Left kidney (tissue), 2 donors: Measurements from ENCODE around the gene TMEM134. TPM values are rescaled to one million over a fixed set of nuclear protein-coding genes. Genes with fewer than 3 reads are reported as not detected.
"Not testable (repeated sequence)": the region's sequence is repeated elsewhere in the genome, so short reads cannot be mapped to it uniquely, and the experiment has no call there.

Source experiments
- DNase-seq: peaks from one replicate; pipeline ENCODE4 v3.0.0-alpha.2; 2013
- polyA plus RNA-seq: library from polyadenylated mRNA; unstranded; fragments of 120-200 nt; gene quantifications from one replicate; pipeline ENCODE4 v1.2.1, GENCODE V29; 2013; ENCODE audit not compliant: insufficient read length

The TMEM134 gene
- polyA plus RNA-seq, 1 donor, result 39.4 TPM

DNA sequence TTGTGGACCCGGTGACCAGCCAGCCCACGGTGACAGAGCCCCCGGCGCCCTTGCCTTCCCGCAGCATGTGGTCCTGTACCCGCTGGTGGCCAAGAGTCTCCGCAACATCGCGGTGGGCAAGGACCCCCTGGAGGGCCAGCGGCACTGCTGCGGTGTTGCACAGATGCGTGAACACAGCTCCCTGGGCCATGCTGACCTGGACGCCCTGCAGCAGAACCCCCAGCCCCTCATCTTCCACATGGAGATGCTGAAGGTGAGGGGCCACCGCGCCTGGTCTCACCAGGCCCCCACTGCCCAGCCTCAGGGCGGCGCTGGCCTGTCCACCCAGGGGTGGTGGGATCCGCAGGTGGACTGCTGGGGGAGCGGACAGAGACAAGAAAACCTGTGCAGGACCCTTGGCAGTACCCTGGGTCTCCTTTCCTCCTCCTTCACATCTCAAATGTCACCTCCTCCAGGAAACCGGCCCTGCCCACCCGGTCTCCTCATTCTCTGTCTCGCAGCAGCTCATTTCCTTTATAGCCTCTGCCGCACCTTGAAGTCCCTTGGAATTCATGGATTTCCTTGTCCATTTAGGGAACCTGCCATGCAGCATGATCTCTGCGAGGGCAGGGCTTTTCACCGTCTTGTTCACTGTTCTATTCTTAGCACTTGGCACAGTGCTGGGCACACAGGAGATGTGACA is 20.3 kb upstream of the TMEM134 start:
- DNase-seq, result no peak

DNA sequence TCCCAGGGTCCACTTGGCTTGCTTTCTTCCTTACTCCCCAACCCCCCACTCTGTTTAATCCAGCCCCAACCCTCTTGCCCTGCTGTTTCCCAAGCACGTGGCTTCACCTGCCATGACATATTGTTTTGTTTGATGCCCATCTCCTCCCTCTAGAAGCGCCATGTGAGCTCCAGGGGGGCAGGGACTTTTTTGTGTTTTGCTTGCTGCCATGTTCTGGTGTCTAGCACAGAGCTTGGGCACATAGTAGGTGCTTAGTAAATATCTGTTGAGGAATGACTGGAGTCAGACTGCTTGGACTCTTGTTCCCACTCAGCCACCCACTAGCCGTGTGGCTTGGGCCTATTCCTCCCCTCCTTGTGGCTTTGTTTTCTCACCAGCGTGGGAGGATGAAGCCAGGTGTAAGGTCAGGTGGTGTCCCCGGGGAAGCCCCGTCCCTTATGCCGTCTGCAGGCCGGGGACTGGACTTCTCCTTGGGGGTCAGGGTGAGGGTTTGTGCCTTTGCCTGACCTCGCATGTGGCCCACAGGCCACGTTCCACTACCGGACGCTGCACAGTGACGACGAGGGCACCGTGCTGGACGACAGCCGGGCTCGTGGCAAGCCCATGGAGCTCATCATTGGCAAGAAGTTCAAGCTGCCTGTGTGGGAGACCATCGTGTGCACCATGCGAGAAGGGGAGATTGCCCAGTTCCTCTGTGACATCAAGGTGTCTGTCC is 17.6 kb upstream of the TMEM134 start:
- DNase-seq, result no peak

DNA sequence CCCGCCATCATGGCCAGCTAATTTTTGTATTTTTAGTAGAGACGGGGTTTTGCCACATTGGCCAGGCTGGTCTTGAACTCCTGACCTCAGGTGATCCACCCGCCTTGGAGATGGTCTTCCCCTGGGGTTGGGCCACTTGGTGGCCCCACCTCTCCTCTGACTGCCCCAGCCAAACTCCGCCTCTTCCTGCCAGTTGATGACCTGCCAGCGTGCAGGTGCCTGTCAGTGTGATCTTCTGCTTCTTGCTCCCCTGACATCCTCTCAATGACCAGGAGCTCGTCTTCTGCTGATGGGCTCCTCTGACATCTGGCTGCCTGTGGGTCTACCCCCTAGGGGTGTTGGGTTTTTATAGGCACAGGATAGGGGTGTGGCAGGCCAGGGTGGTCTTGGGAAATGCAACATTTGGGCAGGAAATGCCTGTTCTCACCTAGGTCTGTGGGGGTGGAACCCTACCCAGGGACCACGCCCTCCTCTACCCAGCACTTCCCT is 16.9 kb upstream of the TMEM134 start:
- not testable (repeated sequence) for DNase-seq

DNA sequence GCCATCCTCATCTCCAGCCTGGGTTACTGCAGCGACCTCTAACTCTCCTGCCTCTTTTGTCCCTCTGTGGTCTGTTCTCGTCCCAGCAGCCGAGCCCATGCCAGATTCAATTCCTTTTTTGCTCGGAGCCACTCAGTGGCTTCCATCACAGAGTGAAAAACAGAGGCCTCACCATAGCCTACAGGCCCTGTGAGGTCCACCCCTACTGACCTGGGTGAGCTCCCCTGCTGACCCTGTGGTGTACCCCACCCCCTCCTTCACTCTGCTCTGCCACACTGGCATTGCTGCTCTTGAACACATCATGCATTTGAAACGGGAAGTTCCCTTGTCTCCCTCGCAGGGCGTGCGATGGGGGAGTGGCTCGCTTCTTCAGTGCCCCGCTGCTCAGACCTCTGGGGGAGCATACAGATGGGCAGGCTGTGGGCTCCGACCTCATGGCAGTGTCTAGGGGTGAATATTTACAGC is 15.8 kb upstream of the TMEM134 start:
- no peak for DNase-seq

DNA sequence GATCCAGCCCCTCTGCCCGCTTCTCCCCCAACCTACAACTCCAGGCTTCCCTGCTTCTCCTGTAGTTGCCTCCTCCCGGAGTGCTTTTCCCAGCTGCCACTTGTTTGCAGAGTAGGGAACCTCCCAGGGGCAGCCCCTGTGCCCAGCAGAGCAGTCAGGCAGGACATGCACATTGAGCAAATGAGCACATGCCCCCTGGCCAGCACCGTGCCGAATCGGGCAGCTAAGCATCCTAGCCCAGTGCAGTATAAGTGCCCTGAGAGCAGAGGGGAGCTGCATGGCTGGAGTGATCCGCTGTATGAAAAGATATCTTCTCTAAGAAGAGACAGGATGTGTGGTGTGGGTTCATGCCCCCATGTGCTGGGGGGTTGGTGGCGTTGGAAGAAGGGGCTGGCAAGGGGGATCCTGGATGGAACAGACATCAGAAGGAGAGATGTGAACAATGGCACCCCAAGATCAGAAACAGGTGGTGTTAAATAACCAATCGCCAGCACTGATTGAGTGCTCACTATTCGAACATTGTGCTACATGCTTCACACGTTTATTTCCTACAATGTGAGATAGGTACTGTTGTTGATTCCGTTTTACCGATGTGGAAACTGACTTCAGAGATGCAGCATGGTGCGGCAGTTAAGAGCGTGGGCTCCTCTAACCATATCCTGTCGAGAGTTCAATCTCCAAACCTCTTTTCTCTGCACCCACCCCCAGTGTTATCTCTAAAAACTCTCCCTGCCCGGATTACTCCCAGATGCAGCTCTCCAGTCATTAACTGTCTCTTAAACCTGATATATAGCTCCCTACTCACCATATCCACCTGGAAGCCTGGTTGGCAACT is 15.0 kb upstream of the TMEM134 start:
- DNase-seq, result no peak

DNA sequence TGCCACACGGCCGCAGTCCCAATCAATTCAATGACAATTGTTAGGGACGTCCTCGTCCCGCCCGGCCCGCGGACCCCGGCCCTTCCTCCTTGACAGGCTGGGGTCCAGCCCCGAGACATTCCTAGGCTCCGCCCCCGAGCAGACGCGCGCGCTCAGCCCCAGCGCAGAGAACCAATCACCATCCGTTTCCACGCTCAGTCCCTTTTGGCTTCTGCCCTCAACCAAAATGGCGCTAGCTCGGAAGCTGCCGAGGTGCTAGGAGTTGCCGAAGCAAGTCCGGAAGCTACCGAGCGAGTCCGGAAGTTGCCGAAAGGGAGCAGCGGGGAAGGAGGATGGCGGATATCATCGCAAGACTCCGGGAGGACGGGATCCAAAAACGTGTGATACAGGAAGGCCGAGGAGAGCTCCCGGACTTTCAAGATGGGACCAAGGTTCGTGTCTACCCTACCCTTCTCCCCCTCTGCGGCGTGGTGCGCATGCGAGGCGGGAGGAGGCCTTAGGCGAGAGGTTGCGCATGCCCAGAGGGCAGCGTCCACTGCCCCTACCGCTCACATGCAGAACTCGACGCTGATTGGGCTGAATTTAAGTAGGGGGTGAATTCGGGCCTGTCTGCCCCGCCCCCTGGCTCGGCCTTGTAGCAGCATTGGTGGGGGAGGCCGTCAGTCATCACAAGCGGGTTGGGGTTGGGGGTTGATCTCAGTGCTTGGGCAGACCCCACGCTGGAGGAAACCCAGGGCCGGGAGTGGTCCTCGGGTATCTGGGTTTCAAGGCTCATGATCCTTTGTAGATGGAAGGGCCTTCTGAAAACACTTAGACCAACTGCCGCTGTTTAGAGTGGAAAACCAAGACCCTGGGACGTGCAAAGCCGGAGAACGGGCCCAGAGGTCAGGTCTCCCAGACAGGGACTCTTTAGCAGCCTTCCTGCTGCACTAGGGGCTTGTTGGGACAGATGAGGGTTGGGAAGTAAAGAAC is 14.1 kb upstream of the TMEM134 start, which contains the start of gene AIP:
TSS of gene AIP (plus strand) at position 200 of the 972 bp plus-strand sequence. CDS start at position 333, 133 bp downstream.
- peak; percentile 98 for DNase-seq

DNA sequence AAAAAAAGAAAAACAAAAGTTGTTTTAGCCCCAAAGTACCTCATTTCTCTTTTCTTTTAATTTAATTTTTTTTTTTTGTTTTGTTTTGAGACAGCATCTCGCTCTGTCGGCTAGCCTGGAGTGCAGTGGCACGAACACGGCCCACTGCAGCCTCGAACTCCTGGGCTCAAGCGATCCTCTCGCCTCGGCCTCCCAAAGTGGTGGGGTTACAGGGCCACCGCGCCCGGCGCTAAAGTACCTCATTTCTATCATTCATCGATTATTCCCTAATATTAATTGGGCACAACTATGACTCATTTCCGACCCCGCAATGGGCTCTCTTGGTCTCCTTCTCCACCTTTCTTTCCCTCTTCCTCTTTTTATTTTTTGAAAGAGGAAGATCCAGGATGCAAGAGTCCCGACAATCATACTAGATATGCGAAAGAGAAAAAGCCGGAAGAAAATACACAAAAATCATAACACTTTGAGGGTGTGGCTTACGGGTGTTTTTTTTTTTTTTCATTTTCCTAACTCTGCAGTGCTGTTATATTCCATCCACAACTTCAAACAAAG is 13.3 kb upstream of the TMEM134 start:
- no peak for DNase-seq

DNA sequence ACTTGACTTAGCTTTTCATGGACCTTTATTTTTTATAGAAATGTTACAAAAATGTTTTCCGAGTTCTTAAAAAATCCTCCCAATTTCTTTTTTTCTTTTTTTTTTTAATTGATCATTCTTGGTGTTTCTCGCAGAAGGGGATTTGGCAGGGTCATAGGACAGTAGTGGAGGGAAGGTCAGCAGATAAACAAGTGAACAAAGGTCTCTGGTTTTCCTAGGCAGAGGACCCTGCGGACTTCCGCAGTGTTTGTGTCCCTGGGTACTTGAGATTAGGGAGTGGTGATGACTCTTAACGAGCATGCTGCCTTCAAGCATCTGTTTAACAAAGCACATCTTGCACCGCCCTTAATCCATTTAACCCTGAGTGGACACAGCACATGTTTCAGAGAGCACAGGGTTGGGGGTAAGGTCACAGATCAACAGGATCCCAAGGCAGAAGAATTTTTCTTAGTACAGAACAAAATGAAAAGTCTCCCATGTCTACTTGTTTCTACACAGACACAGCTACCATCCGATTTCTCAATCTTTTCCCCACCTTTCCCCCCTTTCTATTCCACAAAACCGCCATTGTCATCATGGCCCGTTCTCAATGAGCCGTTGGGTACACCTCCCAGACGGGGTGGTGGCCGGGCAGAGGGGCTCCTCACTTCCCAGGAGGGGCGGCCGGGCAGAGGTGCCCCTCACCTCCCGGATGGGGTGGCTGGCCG is 8.4 kb upstream of the TMEM134 start:
- not testable (repeated sequence) for DNase-seq

DNA sequence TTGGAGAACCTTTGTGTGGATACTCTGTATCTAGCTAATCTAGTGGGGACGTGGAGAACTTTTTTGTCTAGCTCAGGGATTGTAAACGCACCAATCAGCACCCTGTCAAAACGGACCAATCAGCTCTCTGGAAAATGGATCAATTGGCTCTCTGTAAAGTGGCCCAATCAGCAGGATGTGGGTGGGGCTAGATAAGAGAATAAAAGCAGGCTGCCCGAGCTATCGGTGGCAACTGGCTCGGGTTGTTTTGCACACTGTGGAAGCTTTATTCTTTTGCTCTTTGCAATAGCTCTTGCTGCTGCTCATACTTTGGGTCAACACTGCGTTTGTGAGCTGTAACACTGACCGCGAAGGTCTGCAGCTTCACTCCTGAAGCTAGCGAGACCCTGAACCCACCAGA is 7.6 kb upstream of the TMEM134 start:
- DNase-seq, result not testable (repeated sequence)

DNA sequence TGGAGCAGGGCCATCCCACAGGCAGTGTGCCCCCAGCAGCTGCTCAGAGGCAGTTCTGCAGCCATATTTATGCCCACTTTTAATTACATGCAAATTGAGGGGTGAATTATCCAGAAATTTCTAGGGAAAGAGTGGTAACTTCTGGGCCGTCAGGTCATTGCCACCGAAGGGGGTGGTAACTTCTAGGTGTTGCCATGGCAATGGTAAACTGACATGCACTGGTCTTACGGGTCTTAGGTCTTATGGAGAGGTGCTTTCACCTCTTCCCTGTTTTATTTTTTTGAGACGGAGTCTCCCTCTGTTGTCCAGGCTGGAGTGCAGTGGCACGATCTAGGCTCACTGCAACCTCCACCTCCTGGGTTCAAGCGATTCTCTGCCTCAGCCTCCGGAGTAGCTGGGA is 3.8 kb upstream of the TMEM134 start:
- no peak for DNase-seq

DNA sequence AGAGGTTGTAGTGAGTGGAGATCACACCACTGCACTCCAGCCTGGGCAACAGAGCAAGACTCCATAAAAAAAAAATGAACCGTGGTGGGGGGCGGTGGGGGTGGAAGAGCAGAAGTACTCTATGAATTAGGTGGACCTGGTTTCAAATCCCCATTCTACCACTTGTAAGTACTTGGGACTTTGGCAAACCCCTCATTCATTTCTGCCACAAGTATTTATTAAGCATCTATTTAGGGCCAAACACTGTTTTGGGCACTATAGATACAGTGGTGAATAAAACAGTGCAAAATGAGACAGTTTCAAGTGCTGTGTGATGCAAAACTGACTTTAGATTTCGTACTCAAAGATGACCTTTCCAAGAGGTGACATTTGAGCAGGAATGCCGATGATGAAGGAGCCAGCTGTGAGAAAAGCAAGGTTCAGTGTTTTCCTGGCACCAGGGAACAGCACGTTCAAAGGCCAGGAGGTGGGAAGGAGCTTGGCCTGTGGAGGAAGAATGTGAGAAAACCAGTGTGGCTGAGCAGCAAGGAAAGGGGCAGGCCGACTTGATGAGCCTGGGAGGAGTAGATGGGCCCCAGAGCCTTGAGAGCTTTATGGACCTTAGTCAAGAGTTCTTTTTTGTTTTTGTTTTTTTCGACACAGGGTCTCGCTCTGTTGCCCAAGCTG is 1.4 kb upstream of the TMEM134 start:
- no peak for DNase-seq

DNA sequence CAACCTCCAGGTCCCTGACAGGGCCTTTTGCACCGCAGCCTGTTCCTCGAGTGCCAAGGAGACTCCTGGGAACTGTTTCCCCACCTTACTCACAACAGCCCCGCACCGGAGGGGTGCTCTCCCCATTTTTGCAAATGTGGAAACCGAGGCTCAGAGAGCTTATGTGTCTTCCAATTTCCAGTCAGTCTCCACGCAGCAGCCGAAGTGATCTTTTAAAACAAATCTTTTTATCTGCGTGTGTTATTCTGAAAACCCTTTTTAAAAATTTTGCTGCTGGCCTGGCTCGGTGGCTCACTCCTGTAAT is 409 bp upstream of the TMEM134 start:
- no peak for DNase-seq

DNA sequence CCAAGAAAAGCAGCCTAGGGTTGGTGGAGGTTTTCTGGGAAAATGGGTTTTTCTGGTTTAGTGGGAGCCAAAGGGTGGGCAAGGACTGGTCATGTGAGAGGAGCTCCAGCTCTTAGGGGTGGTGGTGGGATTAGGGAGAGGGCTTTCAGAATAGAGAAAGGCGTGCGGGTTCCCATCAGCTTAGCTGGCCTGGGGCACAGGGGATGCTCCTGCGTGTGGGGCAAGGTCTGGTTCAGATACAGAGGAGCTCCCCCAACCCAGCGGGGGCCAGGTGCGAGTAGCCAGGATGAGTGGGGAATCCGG is 644 bp downstream of the TMEM134 start:
- DNase-seq, result no peak

DNA sequence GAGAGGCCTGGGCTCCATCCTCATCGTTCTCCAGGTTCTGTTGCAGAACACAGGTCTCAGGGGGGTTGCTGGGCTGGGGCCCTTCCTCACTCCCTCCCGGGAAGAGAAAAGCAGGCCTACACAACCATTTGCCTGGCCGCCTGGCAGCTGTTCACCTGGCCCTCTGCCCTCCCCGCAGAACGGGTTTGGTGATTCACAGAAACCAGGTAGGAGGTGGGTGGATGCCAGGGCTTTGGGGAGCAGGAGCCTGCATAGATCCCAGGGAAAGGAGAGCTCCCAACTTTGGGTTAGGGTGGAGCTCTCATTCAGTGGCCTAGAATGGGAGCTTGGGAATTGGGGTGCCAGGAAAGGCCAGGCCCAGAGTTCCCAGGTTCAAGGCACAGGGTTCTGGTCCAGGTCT is 995 bp downstream of the TMEM134 start:
- no peak for DNase-seq

DNA sequence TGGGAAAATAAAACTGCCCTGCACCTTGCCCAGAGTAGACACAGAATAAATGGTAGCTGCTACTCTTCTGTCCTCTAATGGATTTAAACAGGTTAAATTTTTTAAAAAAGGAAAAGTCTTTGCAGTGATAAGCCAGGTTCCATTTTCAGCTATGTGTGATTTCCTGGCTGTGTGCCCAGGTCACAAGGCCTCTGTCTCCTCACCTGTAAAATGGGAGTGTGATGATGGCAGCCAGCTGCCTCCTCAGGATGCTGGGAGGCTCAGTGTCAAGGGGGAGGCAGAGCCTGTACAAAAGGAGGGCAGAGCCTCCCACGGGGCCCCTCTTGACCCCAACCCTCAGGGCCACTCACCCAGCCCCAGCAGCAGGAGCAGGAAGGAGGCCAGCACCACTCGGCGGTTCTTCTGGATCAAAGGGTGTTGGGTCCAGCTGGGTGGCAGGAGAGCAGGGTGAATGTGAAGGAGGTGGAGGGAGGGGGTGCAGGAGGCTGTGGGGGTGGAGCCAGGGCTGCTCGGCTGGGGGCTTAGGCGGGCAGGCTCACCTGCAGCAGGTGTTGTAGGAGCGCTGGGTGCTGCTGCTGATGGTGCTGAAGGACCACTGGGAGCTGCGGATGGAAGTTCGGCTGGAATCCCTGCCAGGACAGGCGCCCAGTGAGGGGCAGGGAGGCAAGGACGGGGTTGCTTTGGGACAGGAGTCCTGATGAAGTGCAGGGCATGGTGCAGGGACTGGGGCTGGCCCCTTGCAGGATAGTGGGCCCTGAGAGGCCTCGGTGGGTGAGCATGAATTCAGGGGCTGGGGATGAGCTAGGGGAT is 1.9 kb downstream of the TMEM134 start:
- DNase-seq, result no peak

DNA sequence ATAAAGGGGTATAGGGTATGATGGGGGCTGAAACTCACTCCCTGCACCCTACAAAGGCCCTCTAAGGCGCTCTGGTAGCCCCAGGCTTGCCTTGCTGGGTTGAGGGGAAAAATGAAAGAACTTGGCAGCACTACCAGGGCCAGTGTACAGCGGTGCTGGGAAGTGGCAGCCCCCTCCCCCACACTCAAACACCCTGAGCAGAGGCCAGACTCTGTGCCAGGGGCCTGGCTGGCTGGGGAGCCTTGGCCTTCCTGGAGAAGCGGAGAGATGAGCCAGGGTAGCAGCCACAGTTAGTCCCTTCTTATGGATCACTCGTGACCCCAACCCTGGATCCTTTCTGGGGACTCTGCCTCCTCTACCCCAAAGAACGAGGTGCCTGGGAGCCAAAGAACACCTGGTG is 2.7 kb downstream of the TMEM134 start:
- no peak for DNase-seq

DNA sequence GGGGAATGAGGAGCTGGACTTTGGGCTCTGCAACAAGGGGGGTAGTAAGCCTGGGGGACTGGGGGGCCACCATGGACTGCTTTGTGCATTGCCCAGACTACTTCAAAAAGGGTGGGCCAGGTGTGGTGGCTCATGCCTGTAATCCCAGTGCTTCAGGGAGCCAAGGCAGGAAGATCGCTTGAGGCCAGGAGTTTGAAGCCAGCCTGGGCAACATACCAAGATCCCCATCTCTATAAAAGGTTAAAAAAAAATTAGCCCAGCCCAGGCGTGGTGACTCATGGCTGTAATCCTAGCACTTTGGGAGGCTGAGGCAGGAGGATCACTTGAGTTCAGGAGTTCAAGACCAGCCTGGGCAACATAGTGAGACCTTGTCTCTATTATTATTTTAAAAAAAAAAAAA is 3.5 kb downstream of the TMEM134 start:
- DNase-seq, result not testable (repeated sequence)

DNA sequence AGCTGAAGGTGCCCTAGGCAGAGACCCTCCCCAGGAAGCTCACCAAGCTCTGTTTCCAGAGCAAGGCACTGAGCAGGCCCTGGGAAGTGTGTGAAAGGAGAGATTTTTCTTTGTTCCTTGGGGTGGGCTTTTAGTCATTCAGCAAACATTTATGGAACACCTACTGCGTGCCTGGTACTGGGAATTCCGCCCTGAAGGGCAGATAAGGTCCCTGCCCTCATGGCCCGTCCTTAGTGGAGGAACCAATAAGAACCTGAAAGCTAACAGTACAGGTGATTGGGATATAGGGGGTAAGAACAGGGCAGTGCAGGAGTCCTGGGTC is 3.9 kb downstream of the TMEM134 start:
- no peak for DNase-seq

DNA sequence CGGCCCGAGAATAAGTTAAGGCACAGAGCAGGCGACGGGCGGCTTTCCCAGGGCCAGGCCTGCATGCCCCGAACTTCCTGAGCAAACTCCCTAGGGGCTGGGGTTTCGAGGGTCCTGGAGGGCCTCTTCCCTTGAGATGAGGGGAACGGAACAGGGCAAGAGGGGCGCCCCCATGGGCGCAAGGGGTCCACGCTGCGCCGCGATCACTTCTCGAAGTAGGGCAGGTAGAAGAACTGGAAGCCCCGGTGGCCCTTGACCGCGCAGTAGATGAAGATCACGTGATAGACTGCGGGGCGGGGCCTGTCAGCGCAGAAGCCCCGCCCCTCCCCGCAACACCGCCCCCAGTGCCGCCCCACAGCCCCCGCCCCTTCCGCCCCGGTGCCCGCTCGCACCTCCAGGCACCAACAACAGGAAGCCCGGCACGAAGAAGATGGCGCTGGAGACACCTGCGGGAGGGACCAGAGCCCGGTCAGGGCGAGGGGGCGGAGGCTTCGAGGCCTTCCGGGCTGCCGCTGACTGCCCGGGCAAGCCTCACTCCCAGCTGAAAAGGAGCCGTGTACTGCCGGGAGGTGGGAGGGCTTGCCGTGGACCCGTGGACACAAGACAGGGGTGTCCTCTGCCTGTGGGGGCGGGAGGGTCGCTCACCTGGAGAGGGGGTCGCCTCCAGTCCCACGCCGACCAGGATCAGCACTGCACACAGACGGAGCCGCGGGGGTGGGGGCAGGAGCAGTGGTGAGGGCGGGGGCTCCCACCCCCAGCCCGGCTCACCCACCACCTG is 4.5 kb downstream of the TMEM134 start:
- peak; percentile 79 for DNase-seq
